ENCODE results near the gene DUT.

Gene DUT

DNA sequence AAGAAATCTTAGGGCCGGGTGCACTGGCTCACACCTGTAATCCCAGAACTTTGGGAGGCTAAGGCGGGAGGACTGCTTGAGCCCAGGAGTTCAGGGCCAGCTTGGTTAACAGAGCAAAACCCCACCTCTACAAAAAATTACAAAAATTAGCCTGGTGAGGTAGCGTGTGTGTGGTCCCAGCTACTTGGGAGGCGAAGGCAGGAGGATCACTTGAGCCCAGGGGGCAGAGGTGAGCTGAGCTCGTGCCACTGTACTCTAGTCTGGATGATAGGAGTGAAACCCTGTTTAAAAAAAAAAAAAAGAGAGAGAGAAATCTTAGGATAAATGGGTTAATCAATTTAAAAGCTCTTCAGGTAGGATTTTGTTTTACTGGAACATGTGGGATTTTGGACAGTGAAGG is 31.2 kb upstream of the DUT start:
- Histone ChIP-seq H3K9me2 (replicated peaks; ENCODE audit: control insufficient read depth, low read length) (no peaks in the 10 kb centered on the region), H3K79me2 (ENCODE audit: control insufficient read depth, low read length) (no peaks in the 10 kb centered on the region), H3K27me3 (ENCODE audit: control insufficient read depth, low read length) (peaks cover 6% of the 10 kb centered on the region; the same call in 1 of the 2 replicates), H4K20me1 (ENCODE audit: control insufficient read depth, insufficient read depth, low read depth, low read length) (no peaks in the 10 kb centered on the region), H3K9me3 (ENCODE audit: control insufficient read depth, insufficient read depth, low read length) (no peaks in the 10 kb centered on the region), H3F3A (ENCODE audit: control insufficient read depth, insufficient read depth) (no peaks in the 10 kb centered on the region), H3K27ac (ENCODE audit: low read depth, low read length) (no peak overlapping the region), H3K4me2 (ENCODE audit: low read length) (no peak overlapping the region), H3K36me3 (ENCODE audit: control insufficient read depth, low read length) (no peaks in the 10 kb centered on the region), H3K4me3 (ENCODE audit: low read length) (no peak overlapping the region), H3K4me1 (ENCODE audit: control insufficient read depth, low read length) (no peaks in the 10 kb centered on the region)
- no peak for TF ChIP-seq EZH2phosphoT487 (IDR thresholded peaks at IDR 0.05; ENCODE audit: borderline replicate concordance, low read length)
- TF ChIP-seq, protein P1, sequence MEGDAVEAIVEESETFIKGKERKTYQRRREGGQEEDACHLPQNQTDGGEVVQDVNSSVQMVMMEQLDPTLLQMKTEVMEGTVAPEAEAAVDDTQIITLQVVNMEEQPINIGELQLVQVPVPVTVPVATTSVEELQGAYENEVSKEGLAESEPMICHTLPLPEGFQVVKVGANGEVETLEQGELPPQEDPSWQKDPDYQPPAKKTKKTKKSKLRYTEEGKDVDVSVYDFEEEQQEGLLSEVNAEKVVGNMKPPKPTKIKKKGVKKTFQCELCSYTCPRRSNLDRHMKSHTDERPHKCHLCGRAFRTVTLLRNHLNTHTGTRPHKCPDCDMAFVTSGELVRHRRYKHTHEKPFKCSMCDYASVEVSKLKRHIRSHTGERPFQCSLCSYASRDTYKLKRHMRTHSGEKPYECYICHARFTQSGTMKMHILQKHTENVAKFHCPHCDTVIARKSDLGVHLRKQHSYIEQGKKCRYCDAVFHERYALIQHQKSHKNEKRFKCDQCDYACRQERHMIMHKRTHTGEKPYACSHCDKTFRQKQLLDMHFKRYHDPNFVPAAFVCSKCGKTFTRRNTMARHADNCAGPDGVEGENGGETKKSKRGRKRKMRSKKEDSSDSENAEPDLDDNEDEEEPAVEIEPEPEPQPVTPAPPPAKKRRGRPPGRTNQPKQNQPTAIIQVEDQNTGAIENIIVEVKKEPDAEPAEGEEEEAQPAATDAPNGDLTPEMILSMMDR (IDR thresholded peaks at IDR 0.05; ENCODE audit: low read depth, low read length, poor library complexity, severe bottlenecking), result no peak

DNA sequence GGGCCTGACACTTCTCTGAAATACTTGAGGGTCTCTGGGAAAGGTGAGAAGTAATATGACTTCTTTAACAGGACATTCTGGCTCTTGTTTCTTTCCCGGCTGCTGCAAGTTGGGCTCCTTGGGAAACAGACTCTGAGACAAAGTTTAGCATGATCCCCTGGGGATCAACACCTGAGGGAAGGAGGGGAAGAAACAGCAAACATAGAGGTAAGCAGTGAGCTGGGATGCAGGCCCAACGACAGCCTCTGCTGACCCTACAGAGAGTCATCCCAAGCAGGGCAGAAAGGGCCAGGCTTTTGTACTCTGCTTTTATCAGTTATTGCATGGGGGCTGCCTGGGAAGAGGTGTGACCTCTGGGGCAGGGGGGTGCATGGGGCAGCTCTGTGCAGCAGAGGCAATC is 26.8 kb upstream of the DUT start:
- TF ChIP-seq, protein P1 (IDR thresholded peaks at IDR 0.05; ENCODE audit: low read depth, low read length, poor library complexity, severe bottlenecking), result no peak
- no peak for TF ChIP-seq EZH2phosphoT487 (IDR thresholded peaks at IDR 0.05; ENCODE audit: borderline replicate concordance, low read length)

DNA sequence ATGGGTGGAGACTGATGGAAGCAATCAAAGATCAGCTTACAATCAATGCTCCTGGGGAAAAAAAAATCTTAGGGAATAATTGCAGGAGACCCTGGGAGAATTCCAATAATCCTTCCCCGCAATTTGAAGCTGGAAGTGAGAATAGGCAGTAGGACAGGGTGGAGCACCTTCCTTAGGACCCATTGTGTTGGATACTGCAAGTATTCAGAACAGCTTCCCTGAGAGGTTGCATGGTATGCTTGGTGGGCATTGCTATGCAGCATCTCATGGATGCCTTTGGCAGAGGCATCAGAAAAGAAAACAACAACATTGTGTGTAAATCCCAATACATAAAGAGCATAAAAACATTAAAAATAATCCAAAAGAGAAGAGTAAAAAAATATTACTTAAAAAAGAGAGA is 24.6 kb upstream of the DUT start:
- H3K4me3 ChIP-seq (ENCODE audit: low read length), result no peak overlapping the region
- no peaks in the 10 kb centered on the region for H3K27me3 ChIP-seq (ENCODE audit: control insufficient read depth, low read length)
- H3K4me2 ChIP-seq (ENCODE audit: low read length), result no peak overlapping the region
- H3K36me3 ChIP-seq (ENCODE audit: control insufficient read depth, low read length), result no peaks in the 10 kb centered on the region
- H3F3A ChIP-seq (ENCODE audit: control insufficient read depth, insufficient read depth), result no peaks in the 10 kb centered on the region
- no peaks in the 10 kb centered on the region for H3K4me1 ChIP-seq (ENCODE audit: control insufficient read depth, low read length)
- H4K20me1 ChIP-seq (ENCODE audit: control insufficient read depth, insufficient read depth, low read depth, low read length), result no peaks in the 10 kb centered on the region
- H3K79me2 ChIP-seq (ENCODE audit: control insufficient read depth, low read length), result no peaks in the 10 kb centered on the region
- no peaks in the 10 kb centered on the region for H3K9me2 ChIP-seq (replicated peaks; ENCODE audit: control insufficient read depth, low read length)
- H3K27ac ChIP-seq (ENCODE audit: low read depth, low read length), result no peak overlapping the region
- H3K9me3 ChIP-seq (ENCODE audit: control insufficient read depth, insufficient read depth, low read length), result no peaks in the 10 kb centered on the region
- TF ChIP-seq EZH2phosphoT487 (IDR thresholded peaks at IDR 0.05; ENCODE audit: borderline replicate concordance, low read length), result no peak
- TF ChIP-seq, protein P1 (IDR thresholded peaks at IDR 0.05; ENCODE audit: low read depth, low read length, poor library complexity, severe bottlenecking), result no peak

More for the DNA sequence above, 26.8 kb upstream of the DUT start:
- Histone ChIP-seq H3K79me2 (ENCODE audit: control insufficient read depth, low read length) (no peaks in the 10 kb centered on the region), H3F3A (ENCODE audit: control insufficient read depth, insufficient read depth) (no peaks in the 10 kb centered on the region), H3K4me3 (ENCODE audit: low read length) (no peak overlapping the region), H3K9me3 (ENCODE audit: control insufficient read depth, insufficient read depth, low read length) (no peaks in the 10 kb centered on the region), H3K4me2 (ENCODE audit: low read length) (no peak overlapping the region), H3K4me1 (ENCODE audit: control insufficient read depth, low read length) (no peaks in the 10 kb centered on the region), H3K27me3 (ENCODE audit: control insufficient read depth, low read length) (no peaks in the 10 kb centered on the region), H3K9me2 (replicated peaks; ENCODE audit: control insufficient read depth, low read length) (no peaks in the 10 kb centered on the region), H3K36me3 (ENCODE audit: control insufficient read depth, low read length) (no peaks in the 10 kb centered on the region), H4K20me1 (ENCODE audit: control insufficient read depth, insufficient read depth, low read depth, low read length) (no peaks in the 10 kb centered on the region), H3K27ac (ENCODE audit: low read depth, low read length) (no peak overlapping the region)

DNA sequence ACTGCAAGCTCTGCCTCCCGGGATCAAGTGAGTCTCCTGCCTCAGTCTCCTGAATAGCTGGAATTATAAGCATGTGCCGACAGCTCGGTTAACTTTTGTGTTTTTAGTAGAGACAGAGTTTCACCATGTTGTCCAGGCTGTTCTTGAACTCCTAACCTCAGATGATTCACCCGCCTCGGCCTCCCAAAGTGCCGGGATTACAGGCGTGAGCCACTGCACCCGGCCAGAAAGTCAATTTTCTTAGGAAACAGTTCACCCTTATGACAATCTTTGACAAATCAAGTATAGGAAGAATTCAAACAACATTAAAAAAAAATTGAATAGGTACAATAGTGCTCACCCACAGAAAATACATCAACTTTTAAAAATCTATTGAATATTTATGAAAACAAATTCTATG is 23.6 kb upstream of the DUT start:
- Histone ChIP-seq H3K4me1 (ENCODE audit: control insufficient read depth, low read length) (no peaks in the 10 kb centered on the region), H3K4me2 (ENCODE audit: low read length) (no peak overlapping the region), H3K27me3 (ENCODE audit: control insufficient read depth, low read length) (no peaks in the 10 kb centered on the region), H3K4me3 (ENCODE audit: low read length) (no peak overlapping the region), H3K36me3 (ENCODE audit: control insufficient read depth, low read length) (no peaks in the 10 kb centered on the region), H3K27ac (ENCODE audit: low read depth, low read length) (no peak overlapping the region), H3K9me3 (ENCODE audit: control insufficient read depth, insufficient read depth, low read length) (no peaks in the 10 kb centered on the region), H3K9me2 (replicated peaks; ENCODE audit: control insufficient read depth, low read length) (no peaks in the 10 kb centered on the region), H4K20me1 (ENCODE audit: control insufficient read depth, insufficient read depth, low read depth, low read length) (no peaks in the 10 kb centered on the region), H3F3A (ENCODE audit: control insufficient read depth, insufficient read depth) (no peaks in the 10 kb centered on the region), H3K79me2 (ENCODE audit: control insufficient read depth, low read length) (no peaks in the 10 kb centered on the region)
- TF ChIP-seq, protein P1 (IDR thresholded peaks at IDR 0.05; ENCODE audit: low read depth, low read length, poor library complexity, severe bottlenecking), result no peak
- no peak for TF ChIP-seq EZH2phosphoT487 (IDR thresholded peaks at IDR 0.05; ENCODE audit: borderline replicate concordance, low read length)

Measured in DOHH2 (cell line).